Caco-2 (cell line): ENCODE results near the gene CEL. TPM values are rescaled to one million over a fixed set of nuclear protein-coding genes. Genes with fewer than 3 reads are reported as not detected.

ENCODE experiments used
- BruUV-seq: library from RNA; stranded (reverse); fragments of 400-500 nt; replicated peaks from 2 replicates; lab custom pipeline; 2021; lab: Mats Ljungman, UMichigan
- CTCF ChIA-PET: fragments of 300-600 bp; sonication (Branson Sonifier 250); formaldehyde crosslinking; loops from one replicate; lab custom pipeline; 2022; ENCODE audit warnings: antibody characterized with exemption; lab: Charles Lee
- POLR2A ChIA-PET: fragments of 300-600 bp; sonication (Branson Sonifier 250); formaldehyde crosslinking; loops from one replicate; lab custom pipeline; 2022; ENCODE audit warnings: antibody characterized with exemption; lab: Charles Lee
- DNase-seq, 2 experiments: peaks; one replicate each; pipeline versions ENCODE4 v3.0.0 to v3.0.0-alpha.2; 2020 to 2022
- H3K27me3 ChIP-seq: replicated peaks from 2 replicates; pipeline ENCODE4 v1.6.0; 2011; ENCODE audit warnings: low read length; ENCODE audit not compliant: control insufficient read depth, insufficient read depth
- H3K36me3 ChIP-seq: 2 replicates; pipeline ENCODE4 v1.5.1; 2011; ENCODE audit warnings: low read length; ENCODE audit not compliant: control insufficient read depth, insufficient read depth
- H3K4me1 ChIP-seq: fragments of 250-450 bp; sonication (Bioruptor Pico); 2 replicates; pipeline ENCODE4 v1.5.1; 2020; ENCODE audit warnings: mild to moderate bottlenecking
- H3K4me3 ChIP-seq: 2 replicates; pipeline ENCODE4 v1.5.1; 2011; ENCODE audit warnings: low read depth, mild to moderate bottlenecking, control low read depth, low read length
- H3K9me3 ChIP-seq: fragments of 250-450 bp; sonication (Bioruptor Pico); 2 replicates; pipeline ENCODE4 v1.5.1; 2020; ENCODE audit warnings: mild to moderate bottlenecking, moderate library complexity
- H3K27ac Mint-ChIP-seq: one replicate; pipeline ENCODE4 v1.8.0; 2022; ENCODE audit warnings: mixed read lengths; ENCODE audit not compliant: unreplicated experiment
- H3K27me3 Mint-ChIP-seq: one replicate; pipeline ENCODE4 v1.8.0; 2022; ENCODE audit warnings: mixed read lengths; ENCODE audit not compliant: insufficient read depth, unreplicated experiment
- H3K36me3 Mint-ChIP-seq: one replicate; pipeline ENCODE4 v1.8.0; 2022; ENCODE audit warnings: mild to moderate bottlenecking, mixed read lengths; ENCODE audit not compliant: insufficient read depth, unreplicated experiment
- H3K4me1 Mint-ChIP-seq: one replicate; pipeline ENCODE4 v1.8.0; 2022; ENCODE audit warnings: low read depth, mixed read lengths; ENCODE audit not compliant: unreplicated experiment
- H3K4me3 Mint-ChIP-seq: one replicate; pipeline ENCODE4 v1.8.0; 2022; ENCODE audit warnings: mild to moderate bottlenecking, moderate library complexity, mixed read lengths; ENCODE audit not compliant: unreplicated experiment
- H3K9me3 Mint-ChIP-seq: one replicate; pipeline ENCODE4 v1.8.0; 2022; ENCODE audit warnings: mixed read lengths; ENCODE audit not compliant: unreplicated experiment
- intact Hi-C: fragments of 100-400 bp; cut with micrococcal nuclease; formaldehyde crosslinking; loops from one replicate; pipeline ENCODE4 v1.10.0; 2022; ENCODE audit not compliant: unreplicated experiment
- total RNA-seq: library from RNA; stranded (reverse); gene quantifications from 2 replicates; pipeline ENCODE4 v1.2.3, GENCODE V29; 2022
- TF ChIP-seq, protein P1 (sequence below), 2 experiments: fragments of 200-600 bp in 1 of 2; IDR thresholded peaks; 1 replicate in 1 of 2; 2 replicates in 1 of 2; pipeline versions ENCODE4 v1.5.1 to v1.8.0; 2011 to 2022; ENCODE audit warnings: antibody characterized with exemption in 1 of 2, control low read depth in 1 of 2, inconsistent platforms in 1 of 2, low read depth in 1 of 2, low read length in 1 of 2, mild to moderate bottlenecking in 1 of 2, moderate library complexity in 1 of 2; ENCODE audit not compliant: insufficient read depth in 1 of 2, severe bottlenecking in 1 of 2, unreplicated experiment in 1 of 2

CEL gene
- total RNA-seq, 1 experiment from 2014 or later = 2.0 TPM

DNA sequence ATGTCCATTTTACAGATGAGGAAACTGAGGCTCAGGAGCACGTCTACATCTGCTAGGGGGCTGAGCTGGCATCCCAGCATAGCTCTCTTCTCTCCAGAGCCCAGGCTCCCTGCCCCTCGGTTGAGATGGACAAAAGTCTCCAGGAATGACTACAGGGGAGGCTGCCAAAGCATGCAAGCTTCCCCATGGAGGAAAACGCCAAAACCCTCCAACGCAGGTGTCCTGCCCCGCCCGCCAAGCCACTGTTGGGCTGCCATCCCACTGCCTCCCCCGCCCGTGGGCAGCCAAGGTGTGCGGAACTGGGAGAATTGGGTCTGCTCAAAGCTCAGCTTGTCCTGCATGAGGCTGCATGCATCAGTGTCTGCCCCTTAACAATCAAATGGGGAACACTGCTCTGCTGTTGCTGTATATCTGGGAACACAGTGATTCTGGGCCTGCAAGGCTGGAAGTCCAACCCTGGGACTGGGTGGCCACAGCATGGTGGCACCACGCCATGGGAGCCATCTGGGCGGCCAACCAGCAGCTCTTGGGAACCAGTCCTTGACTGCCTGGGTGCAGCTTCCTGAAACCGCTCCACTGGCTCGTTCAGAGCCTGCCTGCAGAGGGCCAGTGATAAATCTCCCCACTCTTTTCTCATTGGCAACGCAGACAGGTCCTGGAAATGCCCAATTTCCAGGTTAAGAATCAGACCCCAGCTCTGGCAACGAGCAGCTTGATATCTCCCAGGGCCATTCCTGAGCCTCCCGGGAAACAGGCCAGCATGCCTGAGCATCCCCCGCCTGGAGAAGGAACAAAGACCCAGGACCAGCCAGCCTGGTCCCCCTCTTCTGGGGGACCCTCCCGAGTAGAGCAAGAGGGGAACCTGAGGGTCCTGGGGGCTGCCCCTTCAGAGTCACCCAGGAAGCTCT, 55.7 kb downstream of the CEL start:
- Mint-ChIP-seq H3K4me1 (peaks cover 6% of the 10 kb centered on the region), H3K27me3 (no peaks in the 10 kb centered on the region), H3K4me3 (no peak overlapping the region), H3K36me3 (peaks cover 36% of the 10 kb centered on the region), H3K27ac (no peak overlapping the region), H3K9me3 (no peaks in the 10 kb centered on the region)
- TF ChIP-seq, protein P1, sequence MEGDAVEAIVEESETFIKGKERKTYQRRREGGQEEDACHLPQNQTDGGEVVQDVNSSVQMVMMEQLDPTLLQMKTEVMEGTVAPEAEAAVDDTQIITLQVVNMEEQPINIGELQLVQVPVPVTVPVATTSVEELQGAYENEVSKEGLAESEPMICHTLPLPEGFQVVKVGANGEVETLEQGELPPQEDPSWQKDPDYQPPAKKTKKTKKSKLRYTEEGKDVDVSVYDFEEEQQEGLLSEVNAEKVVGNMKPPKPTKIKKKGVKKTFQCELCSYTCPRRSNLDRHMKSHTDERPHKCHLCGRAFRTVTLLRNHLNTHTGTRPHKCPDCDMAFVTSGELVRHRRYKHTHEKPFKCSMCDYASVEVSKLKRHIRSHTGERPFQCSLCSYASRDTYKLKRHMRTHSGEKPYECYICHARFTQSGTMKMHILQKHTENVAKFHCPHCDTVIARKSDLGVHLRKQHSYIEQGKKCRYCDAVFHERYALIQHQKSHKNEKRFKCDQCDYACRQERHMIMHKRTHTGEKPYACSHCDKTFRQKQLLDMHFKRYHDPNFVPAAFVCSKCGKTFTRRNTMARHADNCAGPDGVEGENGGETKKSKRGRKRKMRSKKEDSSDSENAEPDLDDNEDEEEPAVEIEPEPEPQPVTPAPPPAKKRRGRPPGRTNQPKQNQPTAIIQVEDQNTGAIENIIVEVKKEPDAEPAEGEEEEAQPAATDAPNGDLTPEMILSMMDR (IDR thresholded peaks at IDR 0.05; ENCODE audit: insufficient read depth in 1 of 2, low read depth in 1 of 2, low read length in 1 of 2, severe bottlenecking in 1 of 2, unreplicated experiment in 1 of 2) = no peak
- Histone ChIP-seq H3K4me3 (no peak overlapping the region), H3K9me3 (no peaks in the 10 kb centered on the region), H3K36me3 (no peaks in the 10 kb centered on the region), H3K4me1 (peaks cover 23% of the 10 kb centered on the region), H3K27me3 (no peaks in the 10 kb centered on the region)
- intact Hi-C loops = no loop called here
- ChIA-PET POLR2A (interaction anchor here (0.5 kb wide), 1 partner anchor 32 kb away, joined by 4 read pairs; no protein-coding TSS in a partner anchor), CTCF (interaction anchor here (1.7 kb wide), 1 partner anchor 27 kb away, joined by 7 read pairs; no protein-coding TSS in a partner anchor)
- DNase-seq = no peak
- no TSS peak for BruUV-seq

DNA sequence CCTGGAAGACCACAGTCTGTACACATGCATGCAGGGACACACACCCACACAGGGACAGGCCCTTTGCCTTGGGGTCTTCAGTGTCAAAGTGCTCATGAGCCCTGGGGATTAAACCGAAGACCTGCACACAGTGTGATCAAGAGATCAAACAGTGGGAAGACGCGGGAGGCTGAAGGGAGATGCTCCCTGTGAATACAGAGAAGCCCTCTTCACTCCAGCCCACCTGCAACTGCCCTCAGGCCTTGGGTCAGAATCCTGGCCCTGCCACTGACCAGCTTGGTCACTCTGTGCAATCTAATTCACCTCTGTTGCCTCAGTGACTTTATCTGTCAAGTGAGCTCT, 56.4 kb downstream of the CEL start:
- Mint-ChIP-seq H3K4me3 (no peak overlapping the region), H3K27me3 (no peaks in the 10 kb centered on the region), H3K36me3 (peaks cover 31% of the 10 kb centered on the region), H3K27ac (no peak overlapping the region), H3K4me1 (peaks cover 11% of the 10 kb centered on the region), H3K9me3 (no peaks in the 10 kb centered on the region)
- Histone ChIP-seq H3K27me3 (no peaks in the 10 kb centered on the region), H3K4me3 (no peak overlapping the region), H3K9me3 (no peaks in the 10 kb centered on the region), H3K36me3 (no peaks in the 10 kb centered on the region), H3K4me1 (peaks cover 26% of the 10 kb centered on the region)
- DNase-seq = no peak
- TF ChIP-seq, protein P1 (IDR thresholded peaks at IDR 0.05; ENCODE audit: insufficient read depth in 1 of 2, low read depth in 1 of 2, low read length in 1 of 2, severe bottlenecking in 1 of 2, unreplicated experiment in 1 of 2) = no peak
- no TSS peak for BruUV-seq
- intact Hi-C loops = no loop called here
- POLR2A ChIA-PET = no interaction called here
- CTCF ChIA-PET = interaction anchor here (1.7 kb wide), 1 partner anchor 26 kb away, joined by 7 read pairs; no protein-coding TSS in a partner anchor

DNA sequence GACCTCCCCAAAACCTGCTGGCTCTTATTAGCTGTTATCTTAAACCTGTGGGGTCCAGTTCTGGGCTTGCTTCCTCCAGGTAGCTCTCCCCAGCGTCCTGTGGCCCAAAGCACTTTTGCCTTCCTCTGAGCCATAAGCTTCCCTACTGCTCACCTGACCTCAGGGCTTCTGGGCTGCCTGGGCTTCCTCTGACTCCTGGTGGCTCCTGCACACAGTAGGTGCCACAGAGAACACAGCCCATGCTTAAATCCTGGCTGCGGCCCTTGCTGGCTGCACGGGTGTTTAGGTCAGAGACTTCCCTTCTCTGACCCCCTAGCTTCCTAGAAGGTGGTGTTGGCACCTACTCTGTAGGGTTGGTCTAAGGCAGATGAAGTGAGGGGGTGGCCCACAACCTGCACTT, 56.8 kb downstream of the CEL start:
- H3K27me3 Mint-ChIP-seq = no peaks in the 10 kb centered on the region
- no peak for DNase-seq
- Histone ChIP-seq H3K9me3 (no peaks in the 10 kb centered on the region), H3K4me3 (no peak overlapping the region), H3K27me3 (no peaks in the 10 kb centered on the region), H3K36me3 (no peaks in the 10 kb centered on the region), H3K4me1 (peaks cover 28% of the 10 kb centered on the region)
- intact Hi-C loops = no loop called here
- H3K9me3 Mint-ChIP-seq = no peaks in the 10 kb centered on the region
- peaks cover 16% of the 10 kb centered on the region for H3K4me1 Mint-ChIP-seq
- TF ChIP-seq, protein P1 (IDR thresholded peaks at IDR 0.05; ENCODE audit: insufficient read depth in 1 of 2, low read depth in 1 of 2, low read length in 1 of 2, severe bottlenecking in 1 of 2, unreplicated experiment in 1 of 2) = no peak
- BruUV-seq = no TSS peak
- H3K4me3 Mint-ChIP-seq = no peak overlapping the region
- H3K27ac Mint-ChIP-seq = no peak overlapping the region
- peaks cover 31% of the 10 kb centered on the region for H3K36me3 Mint-ChIP-seq
- ChIA-PET CTCF (interaction anchor here (0.5 to 1.7 kb wide), 3 partner anchors 26 to 589 kb away, joined by 3 to 9 read pairs (median 7); no protein-coding TSS in a partner anchor), POLR2A (interaction anchor here (0.5 to 0.6 kb wide), 2 partner anchors 69 to 363 kb away, joined by 3 to 7 read pairs; no protein-coding TSS in a partner anchor)
